GM10248 (cell line): ENCODE measurements around the gene OR6C68.
"Not testable (repeated sequence)": the region's sequence is repeated elsewhere in the genome, so short reads cannot be mapped to it uniquely, and the experiment has no call there.

ENCODE experiments used
- CTCF ChIA-PET: fragments of 300-600 bp; sonication (Branson Sonifier 250); formaldehyde crosslinking; extraction: SDS; loops from one replicate; lab custom pipeline; 2021; ENCODE audit warnings: antibody characterized with exemption; lab: Yijun Ruan, JAX
- POLR2A ChIA-PET: fragments of 350-650 bp; sonication (Branson Sonifier 250); formaldehyde crosslinking; extraction: SDS; loops from one replicate; lab custom pipeline; 2020; ENCODE audit warnings: antibody characterized with exemption; lab: Yijun Ruan, JAX
- DNase-seq: peaks from one replicate; pipeline ENCODE4 v3.0.0; 2012; ENCODE audit errors: extremely low spot score
- CTCF ChIP-seq: IDR thresholded peaks from 2 replicates; pipeline ENCODE4 v1.5.1; 2012; ENCODE audit warnings: mild to moderate bottlenecking, low read depth; ENCODE audit errors: extremely low read depth, missing control alignments, control extremely low read depth

OR6C68 gene

GRCh38 chr12:55492078-55492477 is at the start of gene OR6C68:
OR6C68 (plus strand) TSS chr12:55492378; CDS start chr12:55492378, 0 bp downstream.
- no peak for DNase-seq
- POLR2A ChIA-PET, result no interaction called here
- CTCF ChIA-PET, result interaction anchor here (1.4 to 2.3 kb wide), 2 partner anchors 8 to 11 kb away, joined by 5 read pairs; no protein-coding TSS in a partner anchor
- no peak for TF ChIP-seq CTCF

- CTCF ChIA-PET, result interaction anchor here (1.2 kb wide), 1 partner anchor 12 kb away, joined by 4 read pairs; no protein-coding TSS in a partner anchor
- no peak for TF ChIP-seq CTCF
- no peak for DNase-seq
- POLR2A ChIA-PET, result no interaction called here
Observed at GRCh38 chr12:55443776-55444175, 48.4 kb upstream of the OR6C68 start, which contains the start of gene OR6C2. OR6C2 (plus strand) TSS chr12:55444076; CDS start chr12:55452214, 8,138 bp downstream.

- POLR2A ChIA-PET, result no interaction called here
- DNase-seq, result no peak
- CTCF ChIA-PET, result no interaction called here
- TF ChIP-seq CTCF, result no peak
Observed at GRCh38 chr12:55445357-55445756, 46.8 kb upstream of the OR6C68 start.

GRCh38 chr12:55446326-55446725 is 45.9 kb upstream of the OR6C68 start:
- CTCF ChIA-PET, result no interaction called here
- POLR2A ChIA-PET, result no interaction called here
- no peak for TF ChIP-seq CTCF
- no peak for DNase-seq

- DNase-seq, result no peak
- TF ChIP-seq CTCF, result no peak
- ChIA-PET CTCF (no interaction called here), POLR2A (no interaction called here)
Observed at GRCh38 chr12:55448825-55449224, 43.4 kb upstream of the OR6C68 start.

GRCh38 chr12:55464926-55465325 is 27.3 kb upstream of the OR6C68 start:
- POLR2A ChIA-PET, DNase-seq, CTCF ChIA-PET: not testable (repeated sequence)

- DNase-seq, result no peak
- CTCF ChIA-PET, result interaction anchor here (1.4 kb wide), 1 partner anchor 11 kb away, joined by 3 read pairs; no protein-coding TSS in a partner anchor
- POLR2A ChIA-PET, result no interaction called here
- no peak for TF ChIP-seq CTCF
Observed at GRCh38 chr12:55467836-55468235, 24.3 kb upstream of the OR6C68 start.
